HG03196 (cell line): Measurements from ENCODE around the gene MIEF1.

Experiments
- ATAC-seq: cut with Tn5 transposase; IDR thresholded peaks from one replicate; pipeline ENCODE4 v1.9.1; 2021; ENCODE audit not compliant: unreplicated experiment

The MIEF1 gene

DNA sequence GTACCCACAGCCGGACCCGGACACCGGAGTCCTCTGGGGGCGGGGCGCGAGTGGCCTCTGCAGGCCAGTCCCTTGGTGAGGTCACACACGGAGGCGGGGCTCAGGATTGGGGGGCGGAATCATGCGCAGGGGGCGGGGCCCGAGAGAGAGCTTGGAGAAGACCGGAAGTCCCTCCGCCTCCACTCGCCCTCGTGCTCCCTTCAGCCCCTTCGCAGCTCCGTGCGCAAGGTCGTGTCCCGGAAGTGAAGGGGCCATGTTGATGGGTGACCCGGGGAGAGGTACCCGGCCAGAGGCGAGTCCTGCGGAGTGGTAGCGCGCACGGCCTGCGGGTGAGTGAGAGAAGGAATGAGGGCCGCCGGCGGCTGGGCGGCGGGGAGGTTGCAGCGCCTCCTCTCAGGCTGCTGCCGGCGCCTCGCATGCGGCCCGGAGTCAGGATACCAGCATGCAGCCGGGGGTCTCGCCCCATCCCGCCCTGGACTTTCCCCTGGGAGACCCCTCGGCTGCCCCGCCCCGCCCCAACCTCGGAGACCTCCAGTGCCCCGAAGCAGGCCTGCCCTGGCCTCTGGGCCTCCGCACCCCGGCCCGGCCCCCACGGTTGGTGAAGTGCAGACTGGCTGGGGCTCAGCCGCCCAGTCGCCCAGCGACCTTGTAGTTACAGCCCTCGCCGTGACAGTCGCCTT, at the start of gene MIEF1:
TSS of gene MIEF1 (plus strand) at position 182 of the 680 bp plus-strand sequence. CDS start 9,005 bp downstream, outside the sequence.
- ATAC-seq, result peak; percentile 80

DNA sequence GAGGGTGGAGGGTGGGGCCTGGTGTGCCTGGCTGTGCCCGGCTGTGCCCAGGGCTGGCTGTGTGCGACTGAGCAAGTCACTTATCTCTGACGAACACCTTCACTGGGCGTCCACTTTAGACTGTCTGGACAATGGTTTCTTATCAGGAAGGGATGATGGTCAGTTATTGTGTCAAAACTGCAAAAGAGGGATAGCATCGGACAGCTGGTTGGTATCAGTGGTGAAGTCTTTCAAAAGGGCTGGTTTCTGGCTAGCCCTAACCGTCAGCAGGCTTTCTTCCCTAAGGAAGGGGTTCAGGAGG, 49.4 kb upstream of the MIEF1 start:
- no peak for ATAC-seq

DNA sequence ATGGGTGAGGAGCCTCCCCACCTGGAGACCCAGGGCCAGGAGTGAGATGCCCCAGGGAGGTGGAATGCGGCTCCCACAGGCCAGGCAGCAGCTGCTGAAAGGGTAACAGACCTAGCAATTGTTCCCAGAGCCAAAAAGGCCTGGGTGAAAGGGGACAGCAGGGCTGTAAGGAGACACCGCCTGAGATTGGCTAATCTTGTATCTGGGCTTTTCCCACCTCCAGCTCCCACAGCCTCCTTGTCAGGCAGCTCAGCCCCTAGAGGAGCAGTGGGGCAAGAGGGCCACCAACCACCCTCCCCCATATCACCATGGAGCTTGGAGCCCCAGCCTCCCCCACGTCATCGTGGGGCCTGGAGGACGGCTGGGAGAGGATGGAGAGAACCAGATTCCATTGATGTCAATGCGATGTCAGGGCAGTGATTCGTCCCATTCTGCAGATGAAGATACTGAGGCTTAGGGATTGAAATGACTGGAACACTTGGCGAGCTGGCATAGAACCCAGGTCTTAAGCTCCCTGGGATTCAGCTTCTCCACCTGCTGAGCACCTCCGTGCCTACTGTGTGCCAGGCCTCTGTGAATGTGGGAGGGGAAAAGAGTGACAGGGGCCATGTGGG, 48.2 kb upstream of the MIEF1 start:
- no peak for ATAC-seq

DNA sequence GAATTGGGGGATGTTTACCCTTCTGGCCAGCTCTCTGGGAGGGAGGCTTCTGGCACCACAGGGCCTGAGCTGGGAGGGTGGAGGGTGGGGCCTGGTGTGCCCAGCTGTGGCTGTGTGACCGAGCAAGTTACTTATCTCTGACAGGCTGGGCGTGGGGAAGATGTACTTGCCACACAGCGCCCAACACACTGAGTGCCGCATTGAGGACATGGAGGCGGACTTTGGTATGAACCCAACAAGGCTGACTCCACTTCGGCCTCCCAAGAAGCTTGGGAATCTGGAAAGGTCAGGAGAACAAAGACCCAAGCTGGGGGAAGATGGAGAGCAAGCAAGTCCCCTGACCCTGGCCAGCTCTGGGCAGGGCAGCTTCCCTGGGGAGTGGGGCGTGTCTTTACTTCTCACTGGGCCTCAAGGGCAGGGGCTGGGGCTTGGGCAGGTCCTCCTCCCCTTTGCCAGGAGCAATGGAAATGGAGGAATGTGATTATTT, 47.7 kb upstream of the MIEF1 start:
- no peak for ATAC-seq

DNA sequence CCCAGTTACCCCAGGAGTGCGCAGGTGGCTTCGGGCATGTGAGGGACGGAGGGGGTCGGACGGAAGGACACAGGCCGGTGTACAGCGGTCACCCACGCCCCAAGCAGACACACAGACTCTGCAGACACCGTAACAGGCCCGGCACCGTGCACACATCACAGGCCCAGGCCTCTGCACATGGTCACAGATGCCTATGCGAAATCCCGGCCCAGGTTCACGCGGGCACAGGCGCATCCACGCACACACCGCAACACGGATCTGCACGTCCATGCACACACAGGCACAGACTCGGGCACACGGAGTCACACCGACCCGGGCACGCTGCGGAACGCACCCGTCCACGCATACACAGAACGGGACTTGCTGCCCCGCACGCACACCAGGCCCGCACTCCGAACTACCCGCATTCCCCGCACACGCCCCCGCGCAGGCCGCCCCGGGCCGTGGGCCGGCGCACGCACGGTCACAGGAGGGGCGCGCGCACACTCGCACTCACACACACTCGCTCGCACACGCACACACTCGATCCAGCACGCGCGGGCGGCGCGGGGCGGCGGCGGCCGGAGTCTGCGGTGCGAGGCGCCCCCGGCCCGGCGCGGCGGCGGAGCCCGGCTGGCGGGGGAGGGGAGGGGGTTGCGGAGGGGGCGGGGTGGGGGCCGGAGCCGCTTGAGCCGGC, 45.4 kb upstream of the MIEF1 start, which contains the start of gene MGAT3:
TSS of gene MGAT3 (plus strand) at position 491 of the 676 bp plus-strand sequence. CDS start 30,336 bp downstream, outside the sequence.
- no peak for ATAC-seq

DNA sequence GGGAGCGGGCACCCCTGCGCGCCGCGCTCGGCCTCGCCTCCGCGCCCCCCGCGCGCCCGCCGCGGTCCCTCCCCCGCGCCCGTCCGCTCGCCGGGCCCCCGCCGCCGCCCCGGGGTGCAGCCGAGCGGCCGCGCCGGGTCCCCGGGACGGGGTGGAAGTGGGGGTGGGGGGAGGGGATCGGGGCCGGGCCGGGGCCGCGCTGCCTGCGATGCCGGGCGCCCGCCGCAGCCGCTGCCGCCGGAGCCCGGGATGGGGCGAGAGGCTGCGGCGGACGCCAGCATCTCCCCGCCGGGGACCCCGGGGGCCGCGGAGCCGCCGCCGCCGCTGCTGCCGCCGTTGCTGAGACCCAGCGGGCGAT, 44.9 kb upstream of the MIEF1 start:
- no peak for ATAC-seq

DNA sequence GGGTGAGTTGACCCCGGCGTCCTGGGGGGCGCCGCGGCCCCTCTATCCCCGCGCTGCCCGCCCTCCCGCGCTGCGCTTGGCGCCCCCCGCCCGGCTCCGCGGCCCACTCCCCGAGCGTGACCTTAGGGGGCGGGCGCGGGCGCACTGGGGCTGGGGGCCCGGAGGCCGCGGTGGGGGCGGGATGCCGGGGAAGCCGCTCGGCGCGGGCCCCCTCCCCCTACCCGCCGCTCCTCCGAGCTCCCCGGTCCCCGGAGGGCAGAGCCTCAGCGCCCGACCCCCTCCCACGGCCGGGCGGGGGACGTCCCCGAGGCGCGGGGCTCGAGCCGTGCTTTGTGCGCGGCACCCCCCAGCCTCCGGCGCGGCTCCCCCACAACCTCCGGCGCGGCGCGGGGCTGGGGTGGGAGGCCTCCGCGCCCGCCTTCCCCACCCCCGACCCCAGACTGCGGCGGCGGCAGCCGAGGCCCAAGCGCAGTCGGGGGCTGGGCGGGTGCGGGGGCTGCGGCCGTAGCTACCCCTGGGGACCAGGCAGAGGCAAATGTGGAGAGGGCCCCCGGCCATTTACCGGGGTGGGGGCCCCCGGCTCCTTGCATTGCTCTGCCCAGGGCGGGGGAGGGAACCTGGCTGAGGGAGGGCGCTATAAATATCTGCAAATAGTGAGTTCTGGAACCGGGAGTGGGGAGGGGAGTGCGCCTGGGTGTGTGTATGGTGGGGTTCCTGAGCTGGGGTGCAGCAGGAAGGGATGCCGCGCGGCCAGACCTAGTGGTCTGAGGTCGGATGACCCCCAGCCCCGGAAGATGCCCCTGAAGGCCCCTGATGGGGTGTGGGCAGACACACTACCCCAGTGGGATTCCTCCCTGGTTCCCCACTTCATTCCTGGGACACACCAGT, 44.3 kb upstream of the MIEF1 start:
- ATAC-seq, result no peak

DNA sequence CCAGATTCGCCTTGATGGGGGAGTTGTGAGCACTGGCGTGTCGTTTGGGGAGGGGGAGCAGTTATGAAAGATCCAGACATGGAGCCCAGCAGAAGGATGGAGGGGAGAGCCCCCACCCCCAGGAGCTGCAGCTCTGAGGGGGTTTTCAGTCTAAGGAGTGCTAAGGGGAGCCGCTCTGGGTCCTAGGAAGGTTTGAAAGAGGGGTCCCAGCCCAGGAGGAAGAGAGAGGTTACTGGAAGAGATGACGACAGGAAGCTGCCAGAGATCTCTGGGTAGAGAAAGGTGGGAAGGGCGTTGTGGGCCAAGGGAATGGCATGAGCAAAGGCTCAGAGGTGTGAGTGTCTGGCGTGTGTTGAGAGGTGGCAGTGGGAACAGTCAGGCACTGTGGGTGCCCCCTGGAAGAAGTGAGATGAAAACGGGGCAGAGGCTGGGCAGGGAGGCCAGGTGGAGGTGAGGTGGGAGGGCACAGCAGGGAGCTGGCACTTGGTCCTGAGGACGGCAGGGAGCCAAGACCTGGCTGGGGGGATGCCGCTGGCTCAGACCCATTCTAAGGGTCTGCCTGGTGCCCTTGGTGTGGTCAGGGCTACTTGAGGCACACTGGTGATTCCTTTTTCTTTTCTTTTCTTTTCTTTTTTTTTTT, 43.5 kb upstream of the MIEF1 start:
- no peak for ATAC-seq

DNA sequence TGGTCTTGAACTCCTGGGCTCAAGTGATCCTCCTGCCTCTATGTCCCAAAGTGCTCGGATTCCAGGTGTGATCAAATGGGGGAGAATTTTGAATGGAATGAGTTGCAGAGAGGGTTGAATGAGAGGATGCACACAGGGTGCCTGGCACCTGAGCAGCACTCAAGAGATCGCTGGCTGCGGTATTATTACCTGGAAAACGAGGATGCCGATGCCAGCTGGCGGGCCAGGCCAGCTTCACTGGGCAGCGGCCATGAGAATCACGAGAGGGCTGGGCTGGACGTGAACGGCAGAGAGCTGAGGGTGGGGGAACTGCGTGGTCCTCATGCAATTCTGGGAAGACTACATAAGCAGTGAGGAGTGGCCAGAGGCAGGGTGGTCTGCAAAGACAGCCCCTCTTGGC, 42.4 kb upstream of the MIEF1 start:
- no peak for ATAC-seq

DNA sequence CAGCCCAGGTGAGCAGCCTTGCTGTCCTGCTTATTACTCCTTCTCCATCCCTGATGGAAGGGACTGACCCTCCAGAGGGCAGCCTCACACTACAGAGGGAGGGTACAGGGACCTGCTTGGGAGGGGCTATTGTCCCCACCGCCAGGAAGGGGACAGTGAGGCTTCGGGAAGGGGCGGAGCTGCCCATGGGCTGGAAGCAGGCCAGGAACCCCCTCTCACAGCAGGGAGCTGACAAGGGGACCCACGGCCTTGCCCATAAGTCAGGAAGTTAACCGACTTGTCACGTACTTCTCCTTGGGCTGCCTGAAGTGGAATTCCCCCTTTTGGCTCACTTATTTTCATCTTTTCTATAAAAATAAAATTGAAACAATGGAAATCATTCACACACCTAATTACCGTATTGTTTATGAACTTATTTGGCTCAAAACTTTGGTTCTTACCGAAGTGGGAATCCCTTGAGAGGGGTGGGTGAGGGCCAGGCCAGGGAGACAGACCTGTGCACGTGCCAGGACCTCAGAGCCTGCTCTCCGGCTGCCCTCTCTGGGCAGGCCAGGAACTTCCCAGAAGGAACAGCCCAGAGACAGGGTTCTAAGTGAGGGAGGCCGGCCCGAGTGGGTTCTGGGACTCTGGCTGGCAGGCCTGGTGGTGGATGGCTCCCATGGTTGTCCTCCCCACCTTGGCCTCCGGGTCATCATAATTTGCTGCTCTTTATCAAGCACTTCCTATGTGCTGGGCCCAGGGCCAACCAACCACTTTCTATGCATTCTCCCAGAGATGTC, 39.5 kb upstream of the MIEF1 start:
- ATAC-seq, result no peak

DNA sequence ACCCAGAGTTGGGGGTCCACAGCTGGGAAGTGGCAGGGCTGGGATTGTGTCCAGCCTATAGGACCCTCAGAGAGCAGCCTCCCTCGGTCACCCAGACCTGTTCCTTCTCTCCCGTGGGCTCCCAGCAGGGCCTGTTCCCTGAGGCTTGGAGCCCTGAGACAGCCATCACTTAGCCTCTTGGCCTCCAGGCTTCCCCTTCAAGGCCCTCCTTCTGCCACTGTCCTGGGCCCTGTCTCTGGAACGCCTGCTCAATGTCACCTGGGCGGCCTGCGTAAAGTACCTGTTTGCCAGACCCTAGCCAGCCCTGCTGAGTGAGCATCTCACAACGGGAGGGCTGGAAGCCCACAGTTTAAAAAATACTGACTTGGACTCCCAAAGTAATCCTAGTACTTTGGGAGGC, 38.8 kb upstream of the MIEF1 start:
- no peak for ATAC-seq

DNA sequence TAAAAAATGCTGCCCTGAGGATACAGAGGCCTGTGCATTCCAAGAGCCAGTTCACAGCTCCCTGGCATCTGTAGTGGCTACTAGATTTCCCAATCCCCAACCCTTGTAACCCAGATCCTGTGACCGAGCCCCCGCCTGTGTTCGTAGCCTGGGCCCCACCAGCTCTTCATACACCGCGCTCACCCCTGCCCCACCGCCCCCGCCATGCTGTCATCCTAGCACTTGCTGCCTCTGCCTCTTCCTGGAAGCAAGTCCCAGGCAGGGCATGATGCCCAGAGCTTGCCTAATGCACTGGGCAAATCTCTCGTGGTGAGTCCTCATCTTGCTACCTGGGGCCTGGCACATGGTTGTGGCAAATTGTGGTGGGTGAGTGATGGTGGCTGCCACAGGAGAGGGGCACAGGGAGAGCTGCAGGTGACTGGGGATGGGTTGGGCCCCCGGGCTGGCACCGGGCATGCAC, 38.1 kb upstream of the MIEF1 start:
- ATAC-seq, result no peak

DNA sequence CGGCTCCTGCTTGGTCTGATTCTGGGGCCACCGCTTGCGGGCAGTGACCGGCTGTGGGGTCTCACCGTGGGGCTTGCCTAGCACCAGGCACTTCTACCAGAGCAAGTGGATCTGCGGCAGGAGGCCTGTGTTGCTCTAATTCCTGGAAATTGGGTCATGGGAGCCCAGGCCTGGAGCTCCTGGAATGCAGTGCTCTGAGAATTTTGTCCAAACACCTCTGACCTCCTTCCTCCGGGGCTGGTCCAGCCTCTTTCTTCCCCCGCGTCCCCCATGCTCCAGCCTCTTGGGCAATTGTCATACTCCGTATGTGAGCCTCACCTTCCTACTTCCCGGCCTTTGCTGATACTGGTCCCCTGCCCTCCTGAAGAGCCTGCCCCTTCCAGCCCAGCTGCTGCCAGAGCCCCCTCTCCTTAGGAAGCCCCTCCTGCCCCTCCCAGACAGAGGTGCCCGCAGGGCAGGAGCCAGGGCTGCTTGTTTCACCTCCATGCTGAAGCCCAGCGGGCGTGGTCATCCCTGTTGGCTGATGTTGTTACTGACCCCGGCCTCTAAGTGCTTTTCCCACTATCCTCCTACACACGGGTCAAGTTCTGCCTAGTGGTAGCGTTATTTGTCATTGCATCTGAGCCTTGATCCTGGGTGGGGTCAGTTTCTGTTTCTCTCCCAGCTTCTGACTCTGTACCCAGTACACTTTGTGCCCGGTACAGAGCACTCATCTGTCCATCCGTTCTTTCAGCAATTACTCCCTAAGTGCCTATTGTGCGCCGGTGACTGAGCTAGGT, 35.7 kb upstream of the MIEF1 start:
- no peak for ATAC-seq

DNA sequence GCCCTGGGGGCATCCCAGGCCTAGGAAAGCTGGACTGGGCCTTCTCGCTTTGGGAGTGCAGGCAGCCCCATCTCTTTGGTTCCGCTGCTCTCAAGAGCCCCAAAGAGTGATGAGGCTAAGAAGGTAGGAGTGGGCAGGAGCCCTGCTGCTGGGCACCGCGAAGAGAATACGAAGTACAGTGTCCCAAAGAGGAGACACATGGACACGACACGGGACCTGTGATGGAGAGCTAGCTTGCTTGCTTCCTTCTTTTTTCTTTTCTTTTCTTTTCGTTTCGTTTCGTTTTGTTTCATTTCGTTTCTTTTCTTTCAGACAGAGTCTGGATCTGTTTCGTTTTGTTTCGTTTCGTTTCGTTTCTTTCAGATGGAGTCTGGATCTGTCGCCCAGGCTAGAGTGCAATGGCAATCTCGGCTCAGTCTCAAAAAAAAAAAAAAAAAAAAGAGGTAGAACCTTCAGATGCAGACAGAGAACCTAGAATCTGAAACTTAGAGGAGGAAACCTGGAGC, 34.6 kb upstream of the MIEF1 start:
- ATAC-seq, result no peak

DNA sequence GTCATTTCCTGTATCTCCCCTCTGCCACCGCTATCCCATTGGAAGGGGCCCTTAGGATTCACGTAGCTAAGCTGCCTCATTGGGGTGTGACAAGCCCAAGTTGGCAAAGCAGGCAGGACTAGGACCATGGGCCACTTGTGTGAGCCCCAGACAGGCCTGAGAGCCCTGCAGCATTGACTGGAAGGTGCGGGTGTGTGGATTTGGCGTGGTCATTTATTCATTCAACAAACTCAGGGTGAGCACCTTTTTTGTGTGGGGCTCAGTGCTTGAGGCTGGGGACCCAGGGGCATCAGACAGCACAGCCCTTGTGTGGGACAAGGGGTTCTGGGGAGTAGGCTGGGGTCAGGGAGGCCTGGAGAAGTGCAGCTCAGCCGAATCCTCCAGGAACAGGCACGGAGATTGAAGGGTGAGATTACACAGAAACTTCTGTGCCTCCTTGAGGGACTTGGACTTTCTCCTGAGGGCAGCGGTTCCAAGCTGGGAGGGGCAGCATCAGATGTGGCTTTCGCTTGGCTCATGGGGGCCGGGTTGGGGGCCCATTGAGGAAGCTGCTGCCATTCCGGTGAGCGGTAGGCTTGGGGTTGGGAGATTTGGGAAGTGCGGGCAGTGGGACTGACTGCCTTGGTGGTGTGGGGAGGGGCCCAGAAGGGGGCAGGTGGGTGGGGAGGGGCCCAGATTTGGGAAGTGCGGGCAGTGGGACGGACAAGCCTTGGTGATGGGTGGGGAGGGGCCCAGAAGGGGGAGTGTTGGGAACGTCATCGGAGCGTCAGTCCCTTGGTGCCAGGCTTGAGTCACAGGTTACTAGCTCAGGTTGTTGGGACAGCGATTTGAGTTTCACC, 33.4 kb upstream of the MIEF1 start:
- no peak for ATAC-seq

DNA sequence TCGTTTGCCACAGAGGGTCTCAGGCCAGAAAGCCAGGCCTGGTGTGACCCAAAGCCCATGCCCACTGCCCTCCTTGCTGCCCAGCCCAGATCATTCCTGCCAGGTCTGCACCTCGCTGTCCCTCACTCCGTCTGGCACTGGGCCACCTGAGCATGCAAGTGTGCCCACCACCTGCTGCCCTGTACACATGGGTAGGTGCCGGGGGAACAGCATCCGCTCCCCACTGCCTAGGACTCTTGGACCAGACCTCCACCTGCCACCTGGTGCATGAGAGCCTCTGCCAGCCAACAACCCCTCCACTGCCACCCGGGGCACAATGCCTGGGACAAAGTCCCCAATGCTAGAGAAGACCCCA, 32.8 kb upstream of the MIEF1 start:
- ATAC-seq, result no peak

DNA sequence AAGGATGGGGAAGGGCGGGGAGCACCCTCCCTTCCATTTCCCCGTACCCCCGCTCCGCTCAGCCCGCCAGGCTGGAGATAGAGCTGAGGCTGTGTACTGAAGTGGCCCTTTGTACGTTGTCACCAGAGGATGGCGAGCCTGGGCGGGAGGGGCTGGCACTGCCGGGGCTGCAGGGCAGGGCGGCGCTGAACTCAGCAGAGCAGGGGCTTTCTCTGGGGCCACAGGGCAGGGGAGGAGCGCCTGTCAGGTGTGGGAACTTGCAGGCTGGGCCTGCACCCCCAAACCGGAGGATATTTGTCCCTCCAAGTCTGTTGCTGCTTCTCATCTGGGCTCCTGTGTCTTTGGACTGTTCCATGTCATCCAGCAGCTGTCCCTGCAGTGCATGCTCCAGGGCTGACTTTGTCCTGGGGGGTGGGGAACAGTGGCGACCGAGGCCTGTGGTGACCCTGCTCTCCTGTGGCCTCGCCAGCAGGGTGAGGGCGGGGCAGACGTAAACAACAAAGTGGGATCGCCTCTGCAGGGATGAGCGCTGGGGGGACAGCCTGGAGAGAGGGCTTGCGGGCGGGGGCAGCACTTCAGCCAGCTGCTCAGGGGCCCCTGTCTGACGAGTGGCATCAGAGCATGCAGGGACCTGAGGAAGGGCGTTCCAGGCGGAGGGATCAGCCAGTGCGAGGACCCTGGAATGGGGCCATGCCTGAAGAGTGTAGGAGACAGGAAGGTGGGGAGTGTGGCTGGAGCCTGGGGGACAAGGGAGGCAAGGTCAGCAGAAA, 32.2 kb upstream of the MIEF1 start:
- ATAC-seq, result no peak
